SU-DHL-6 (cell line): ENCODE data around the gene ARX.

Experiments
- H2AFZ ChIP-seq: fragments of 200-600 bp; sonication (generic); 2 replicates; pipeline ENCODE4 v1.6.1; 2014; ENCODE audit warnings: low read depth, mild to moderate bottlenecking, moderate library complexity, mixed read lengths, antibody characterized with exemption, low read length; ENCODE audit not compliant: severe bottlenecking
- H3F3A ChIP-seq: fragments of 200-600 bp; shearing (Covaris generic); 2 replicates; pipeline ENCODE4 v1.6.0; 2016; ENCODE audit warnings: antibody characterized with exemption, mild to moderate bottlenecking; ENCODE audit not compliant: insufficient read depth
- H3K27ac ChIP-seq: fragments of 200-600 bp; sonication (generic); 2 replicates; pipeline ENCODE4 v1.5.1; 2016; ENCODE audit warnings: low read depth, mild to moderate bottlenecking, low read length, moderate library complexity, mixed read lengths
- H3K27me3 ChIP-seq: fragments of 200-600 bp; sonication (generic), shearing (Covaris generic); 2 replicates; pipeline ENCODE4 v1.6.0; 2014; ENCODE audit warnings: mild to moderate bottlenecking, low read length
- H3K36me3 ChIP-seq: fragments of 200-600 bp; sonication (generic); 2 replicates; pipeline ENCODE4 v1.6.1; 2014; ENCODE audit warnings: mild to moderate bottlenecking, low read length, mixed read lengths
- H3K4me2 ChIP-seq: fragments of 300-600, 200-600 bp; shearing (Covaris generic), sonication (generic); 2 replicates; pipeline ENCODE4 v1.6.0; 2014; ENCODE audit warnings: low read length, low read depth, mild to moderate bottlenecking; ENCODE audit not compliant: poor library complexity, severe bottlenecking
- H3K4me3 ChIP-seq: fragments of 200-600 bp; sonication (generic); 2 replicates; pipeline ENCODE4 v1.5.1; 2014; ENCODE audit warnings: antibody characterized with exemption, low read length, mild to moderate bottlenecking, mixed read lengths; ENCODE audit not compliant: insufficient read depth, poor library complexity, severe bottlenecking
- H3K79me2 ChIP-seq: fragments of 200-600 bp; sonication (generic); 2 replicates; pipeline ENCODE4 v1.6.1; 2014; ENCODE audit warnings: mild to moderate bottlenecking, low read length, moderate library complexity; ENCODE audit not compliant: insufficient read depth
- H3K9ac ChIP-seq: fragments of 200-600 bp; sonication (generic); 2 replicates; pipeline ENCODE4 v1.7.0; 2014; ENCODE audit warnings: mild to moderate bottlenecking, low read length
- H3K9me2 ChIP-seq: fragments of 200-600 bp; sonication (generic); replicated peaks from 2 replicates; pipeline ENCODE4 v1.6.1; 2014; ENCODE audit warnings: low read length; ENCODE audit not compliant: insufficient read depth
- H3K9me3 ChIP-seq: fragments of 200-600 bp; sonication (generic); 2 replicates; pipeline ENCODE4 v1.6.1; 2014; ENCODE audit warnings: low read length, mixed read lengths; ENCODE audit not compliant: insufficient read depth
- H4K20me1 ChIP-seq: fragments of 200-600 bp; sonication (generic); 2 replicates; pipeline ENCODE4 v1.6.1; 2014; ENCODE audit warnings: low read depth, mild to moderate bottlenecking, antibody characterized with exemption, low read length, moderate library complexity, mixed read lengths
- EZH2phosphoT487 ChIP-seq: fragments of 200-600 bp; sonication (generic), shearing (Covaris generic); conservative IDR thresholded peaks from 2 replicates; pipeline ENCODE4 v1.6.1; 2018; ENCODE audit warnings: mild to moderate bottlenecking, antibody characterized with exemption, low read length, moderate library complexity, mixed read lengths
- TF ChIP-seq, protein P1 (sequence below): fragments of 200-600 bp; sonication (generic); IDR thresholded peaks from one replicate; pipeline ENCODE4 v1.5.1; 2017; ENCODE audit warnings: antibody characterized with exemption, mild to moderate bottlenecking, low read length, moderate library complexity; ENCODE audit not compliant: insufficient read depth, poor library complexity, severe bottlenecking

Gene ARX

DNA sequence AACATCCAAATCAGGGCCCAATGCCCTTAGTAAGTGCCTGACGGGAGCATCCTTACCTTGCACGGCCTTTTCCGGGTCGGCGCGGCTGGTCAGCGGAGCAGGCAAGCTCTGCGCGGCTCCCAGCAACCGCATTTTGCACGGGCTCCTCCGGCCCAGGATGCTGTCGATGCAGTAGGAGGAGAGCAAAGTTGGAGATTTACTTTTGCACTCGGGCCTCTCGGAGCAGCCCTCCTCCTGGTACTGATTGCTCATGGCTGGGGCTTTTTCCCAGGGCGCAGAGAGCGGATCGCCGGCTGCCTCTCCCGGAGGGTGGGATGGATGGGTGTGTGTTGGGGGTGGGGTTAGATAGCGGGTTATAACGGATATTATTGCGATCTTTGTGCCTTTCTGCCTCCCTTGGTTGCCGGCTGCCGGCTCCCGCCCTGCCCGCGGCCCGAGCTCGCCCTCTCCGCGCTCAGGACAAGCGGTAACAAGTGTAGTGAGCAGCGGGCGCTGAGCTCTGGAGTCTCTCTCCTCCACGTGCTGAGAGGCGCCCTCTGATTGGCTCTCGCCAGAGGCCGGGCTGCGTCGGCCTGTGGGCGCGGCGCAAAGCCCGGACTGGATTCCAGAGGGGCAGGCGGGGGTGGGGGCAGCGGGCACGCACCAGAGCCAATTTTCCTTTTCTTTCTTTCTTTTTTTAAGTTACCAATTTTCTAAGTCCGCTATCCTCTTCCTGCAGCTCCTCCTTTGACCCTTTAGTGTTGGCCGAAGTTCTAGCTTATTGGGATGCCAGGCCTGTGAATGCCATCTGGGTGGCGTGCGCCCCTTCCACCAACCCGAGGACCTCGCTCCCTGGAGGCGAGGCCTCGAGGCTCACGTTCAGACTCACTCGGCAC lies at the start of gene ARX:
ARX (minus strand) TSS at position 480 of the 875 bp plus-strand sequence; CDS start at position 252, 228 bp downstream.
- TF ChIP-seq, protein P1, sequence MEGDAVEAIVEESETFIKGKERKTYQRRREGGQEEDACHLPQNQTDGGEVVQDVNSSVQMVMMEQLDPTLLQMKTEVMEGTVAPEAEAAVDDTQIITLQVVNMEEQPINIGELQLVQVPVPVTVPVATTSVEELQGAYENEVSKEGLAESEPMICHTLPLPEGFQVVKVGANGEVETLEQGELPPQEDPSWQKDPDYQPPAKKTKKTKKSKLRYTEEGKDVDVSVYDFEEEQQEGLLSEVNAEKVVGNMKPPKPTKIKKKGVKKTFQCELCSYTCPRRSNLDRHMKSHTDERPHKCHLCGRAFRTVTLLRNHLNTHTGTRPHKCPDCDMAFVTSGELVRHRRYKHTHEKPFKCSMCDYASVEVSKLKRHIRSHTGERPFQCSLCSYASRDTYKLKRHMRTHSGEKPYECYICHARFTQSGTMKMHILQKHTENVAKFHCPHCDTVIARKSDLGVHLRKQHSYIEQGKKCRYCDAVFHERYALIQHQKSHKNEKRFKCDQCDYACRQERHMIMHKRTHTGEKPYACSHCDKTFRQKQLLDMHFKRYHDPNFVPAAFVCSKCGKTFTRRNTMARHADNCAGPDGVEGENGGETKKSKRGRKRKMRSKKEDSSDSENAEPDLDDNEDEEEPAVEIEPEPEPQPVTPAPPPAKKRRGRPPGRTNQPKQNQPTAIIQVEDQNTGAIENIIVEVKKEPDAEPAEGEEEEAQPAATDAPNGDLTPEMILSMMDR, result no peak
- no peak for TF ChIP-seq EZH2phosphoT487
- Histone ChIP-seq H2AFZ (no peak within 1 kb of the TSS), H3K9ac (no peak within 1 kb of the TSS), H3K27ac (no peak within 1 kb of the TSS), H3K4me2 (no peak within 1 kb of the TSS), H3F3A (no peaks in the 10 kb centered on the region), H3K4me3 (no peak within 1 kb of the TSS), H3K79me2 (no peaks in the 10 kb centered on the region), H3K36me3 (no peaks in the 10 kb centered on the region), H3K9me3 (no peaks in the 10 kb centered on the region), H4K20me1 (no peaks in the 10 kb centered on the region), H3K9me2 (no peaks in the 10 kb centered on the region), H3K27me3 (no peaks in the 10 kb centered on the region)

DNA sequence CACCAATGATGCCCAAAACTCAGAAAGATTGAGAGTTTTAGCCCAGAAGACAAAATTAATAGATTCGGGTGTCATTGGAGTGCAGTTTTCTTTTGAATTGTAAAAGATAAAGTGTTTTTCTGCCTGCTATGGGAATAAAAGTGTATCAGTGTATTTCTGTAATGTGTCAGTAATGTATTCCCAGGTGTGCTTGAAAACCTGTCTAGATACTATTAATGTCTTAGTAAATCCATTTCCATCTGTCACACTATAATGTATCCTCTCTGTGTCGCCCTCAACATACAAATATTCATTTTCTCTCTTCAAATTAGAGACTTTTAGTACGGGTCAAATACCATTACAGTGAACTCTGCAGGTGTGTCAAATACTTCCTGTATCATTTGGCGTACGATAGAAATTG lies 43.5 kb upstream of the ARX start:
- Histone ChIP-seq H3K9me3 (no peaks in the 10 kb centered on the region), H3K9me2 (no peaks in the 10 kb centered on the region), H3K4me3 (no peak overlapping the region), H3K27ac (no peak overlapping the region), H3K36me3 (no peaks in the 10 kb centered on the region), H3K4me2 (no peak overlapping the region), H2AFZ (no peak overlapping the region), H3K9ac (no peak overlapping the region), H3K79me2 (no peaks in the 10 kb centered on the region), H3K27me3 (no peaks in the 10 kb centered on the region), H3F3A (no peaks in the 10 kb centered on the region), H4K20me1 (no peaks in the 10 kb centered on the region)
- TF ChIP-seq, protein P1, result no peak
- TF ChIP-seq EZH2phosphoT487, result no peak

DNA sequence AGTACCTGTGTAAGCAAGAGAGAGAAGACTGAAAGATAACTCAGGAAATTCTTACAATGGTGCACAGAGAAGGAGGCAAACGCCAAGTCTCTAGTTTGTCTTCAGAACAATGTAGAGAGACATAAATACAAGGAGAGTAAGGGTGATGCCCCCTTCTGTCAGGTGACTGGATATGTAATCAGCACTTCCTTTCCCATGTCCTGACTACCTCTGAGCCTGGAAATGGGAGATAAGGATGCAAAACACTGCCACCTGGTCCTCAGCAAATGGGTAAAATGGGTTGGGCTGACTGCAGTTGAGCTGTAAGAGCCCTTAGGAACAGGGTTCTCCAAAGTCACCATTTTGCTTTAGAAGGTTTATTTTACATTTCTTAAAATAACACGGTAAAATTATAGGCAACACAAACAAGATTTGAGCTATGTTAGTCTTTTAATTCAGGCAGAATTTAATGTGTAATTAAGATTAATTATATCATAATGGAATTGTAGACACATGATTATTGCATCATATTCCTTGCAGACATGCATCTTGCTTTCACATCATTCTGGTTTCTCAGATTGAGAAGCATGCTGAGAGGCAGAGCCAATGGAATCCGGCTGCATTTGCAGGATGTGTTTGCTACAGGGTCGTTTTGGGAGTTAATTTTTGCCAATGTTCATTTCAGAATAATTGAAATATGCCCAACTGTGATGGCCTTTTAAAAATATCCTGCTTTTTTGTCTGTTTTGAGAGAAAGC lies 37.2 kb upstream of the ARX start:
- Histone ChIP-seq H3K9me2 (no peaks in the 10 kb centered on the region), H3F3A (no peaks in the 10 kb centered on the region), H3K27me3 (no peaks in the 10 kb centered on the region), H2AFZ (no peak overlapping the region), H3K79me2 (no peaks in the 10 kb centered on the region), H3K36me3 (no peaks in the 10 kb centered on the region), H3K9me3 (no peaks in the 10 kb centered on the region), H4K20me1 (no peaks in the 10 kb centered on the region), H3K27ac (no peak overlapping the region), H3K4me2 (no peak overlapping the region), H3K4me3 (no peak overlapping the region), H3K9ac (no peak overlapping the region)
- TF ChIP-seq, protein P1, result no peak
- no peak for TF ChIP-seq EZH2phosphoT487
